ENCODE results near the gene MIEF2.

Gene MIEF2

GRCh38 chr17:18238299-18238698 lies 22.2 kb upstream of the MIEF2 start:
- H3K4me1 Mint-ChIP-seq, result peaks cover 4% of the 10 kb centered on the region
- no peak overlapping the region for H3K27ac Mint-ChIP-seq
- H3K4me3 Mint-ChIP-seq, result no peak overlapping the region
- no peak for DNase-seq
- H3K36me3 Mint-ChIP-seq (ENCODE audit: low read depth), result peaks cover 33% of the 10 kb centered on the region
- no peak for TF ChIP-seq CTCF (IDR thresholded peaks at IDR 0.05)
- H3K27me3 Mint-ChIP-seq (ENCODE audit: low read depth, poor library complexity), result no peaks in the 10 kb centered on the region
- no peaks in the 10 kb centered on the region for H3K9me3 Mint-ChIP-seq

- Mint-ChIP-seq H3K27me3 (ENCODE audit: low read depth, poor library complexity) (no peaks in the 10 kb centered on the region), H3K9me3 (no peaks in the 10 kb centered on the region), H3K27ac (no peak overlapping the region), H3K4me1 (peaks cover 4% of the 10 kb centered on the region), H3K4me3 (no peak overlapping the region), H3K36me3 (ENCODE audit: low read depth) (peaks cover 34% of the 10 kb centered on the region)
- TF ChIP-seq CTCF (IDR thresholded peaks at IDR 0.05), result no peak
- no peak for DNase-seq
These were observed 20.0 kb upstream of the MIEF2 start for GRCh38 chr17:18240449-18240848.

- no peak for DNase-seq
- H3K27me3 Mint-ChIP-seq (ENCODE audit: low read depth, poor library complexity), result no peaks in the 10 kb centered on the region
- H3K4me1 Mint-ChIP-seq, result no peaks in the 10 kb centered on the region
- H3K4me3 Mint-ChIP-seq, result no peak overlapping the region
- H3K27ac Mint-ChIP-seq, result no peak overlapping the region
- no peak for TF ChIP-seq CTCF (IDR thresholded peaks at IDR 0.05)
- H3K36me3 Mint-ChIP-seq (ENCODE audit: low read depth), result peaks cover 29% of the 10 kb centered on the region
- H3K9me3 Mint-ChIP-seq, result no peaks in the 10 kb centered on the region
These were observed 19.1 kb upstream of the MIEF2 start for GRCh38 chr17:18241229-18241871.

GRCh38 chr17:18245038-18245776 lies 15.3 kb upstream of the MIEF2 start:
- peak overlapping the region; percentile 19 for H3K27ac Mint-ChIP-seq
- H3K4me3 Mint-ChIP-seq, result no peak overlapping the region
- H3K27me3 Mint-ChIP-seq (ENCODE audit: low read depth, poor library complexity), result peaks cover 4% of the 10 kb centered on the region
- H3K36me3 Mint-ChIP-seq (ENCODE audit: low read depth), result peaks cover 15% of the 10 kb centered on the region
- no peaks in the 10 kb centered on the region for H3K9me3 Mint-ChIP-seq
- no peak for TF ChIP-seq CTCF (IDR thresholded peaks at IDR 0.05)
- DNase-seq, result no peak
- peaks cover 16% of the 10 kb centered on the region for H3K4me1 Mint-ChIP-seq

GRCh38 chr17:18246109-18246725 lies 14.2 kb upstream of the MIEF2 start:
- H3K36me3 Mint-ChIP-seq (ENCODE audit: low read depth), result peaks cover 23% of the 10 kb centered on the region
- H3K4me3 Mint-ChIP-seq, result no peak overlapping the region
- DNase-seq, result no peak

More at GRCh38 chr17:18246109-18246725, 14.2 kb upstream of the MIEF2 start:
- peaks cover 16% of the 10 kb centered on the region for H3K4me1 Mint-ChIP-seq
- peaks cover 4% of the 10 kb centered on the region for H3K27me3 Mint-ChIP-seq (ENCODE audit: low read depth, poor library complexity)
- no peaks in the 10 kb centered on the region for H3K9me3 Mint-ChIP-seq
- no peak for TF ChIP-seq CTCF (IDR thresholded peaks at IDR 0.05)
- no peak overlapping the region for H3K27ac Mint-ChIP-seq
